Measurements from ENCODE around the gene SCGB3A2. TPM values are rescaled to one million over a fixed set of nuclear protein-coding genes. Genes with fewer than 3 reads are reported as not detected.

The SCGB3A2 gene
- total and polyA plus RNA-seq, 10 donors = 0.67 TPM; not detected in 9

- Histone ChIP-seq H3K4me3 (no peak overlapping the region), H3K27me3 (replicated peaks in 1 of 7) (peaks cover 0 to 29% (median 0%) of the 10 kb centered on the region in 7 donors), H3K4me1 (no peaks in the 10 kb centered on the region), H3K27ac (no peak overlapping the region), H3K9me3 (no peaks in the 10 kb centered on the region), H3K36me3 (no peaks in the 10 kb centered on the region)
- no peak for DNase-seq
- WGBS, 5 donors = 88 to 95% (median 90%) methylated on average over 4 of the region's 4 CpGs
- TF ChIP-seq POLR2A (IDR thresholded peaks at IDR 0.05) = no peak
- no peak for TF ChIP-seq POLR2AphosphoS5 (IDR thresholded peaks at IDR 0.05)
- no peak for TF ChIP-seq CTCF (IDR thresholded peaks at IDR 0.05 in 8 of 11, conservative IDR thresholded peaks at IDR 0.05 in 3 of 11)
- intact Hi-C loops (cut with DNase I; ENCODE audit: low total_unique reads) = no loop called here
These were observed 32.9 kb upstream of the SCGB3A2 start for GRCh38 chr5:147845618-147846017.

GRCh38 chr5:147849226-147849625 lies 29.3 kb upstream of the SCGB3A2 start:
- no peaks in the 10 kb centered on the region for H3K9me3 ChIP-seq
- intact Hi-C loops (cut with DNase I; ENCODE audit: low total_unique reads) = no loop called here
- H3K27ac ChIP-seq = no peak overlapping the region
- no peaks in the 10 kb centered on the region for H3K36me3 ChIP-seq
- 54 to 85% (median 82%) methylated on average over 2 of the region's 2 CpGs for WGBS, 5 donors
- no peak overlapping the region for H3K4me3 ChIP-seq
- no peak for TF ChIP-seq POLR2A (IDR thresholded peaks at IDR 0.05)
- TF ChIP-seq POLR2AphosphoS5 (IDR thresholded peaks at IDR 0.05) = no peak
- no peak for TF ChIP-seq CTCF (IDR thresholded peaks at IDR 0.05 in 8 of 11, conservative IDR thresholded peaks at IDR 0.05 in 3 of 11)
- no peaks in the 10 kb centered on the region for H3K4me1 ChIP-seq
- H3K27me3 ChIP-seq (replicated peaks in 1 of 7) = peaks cover 0 to 8% (median 0%) of the 10 kb centered on the region in 7 donors
- no peak for DNase-seq

- WGBS, 5 donors = 85 to 99% (median 90%) methylated on average over 3 of the region's 3 CpGs
- H3K27ac ChIP-seq = no peak overlapping the region
- intact Hi-C loops (cut with DNase I; ENCODE audit: low total_unique reads) = no loop called here
These were observed 26.9 kb upstream of the SCGB3A2 start for GRCh38 chr5:147851578-147851977.

GRCh38 chr5:147852365-147852764 lies 26.1 kb upstream of the SCGB3A2 start:
- no peak overlapping the region for H3K27ac ChIP-seq
- intact Hi-C loops (cut with DNase I; ENCODE audit: low total_unique reads) = no loop called here
- TF ChIP-seq POLR2AphosphoS5 (IDR thresholded peaks at IDR 0.05) (no peak), CTCF (IDR thresholded peaks at IDR 0.05 in 8 of 11, conservative IDR thresholded peaks at IDR 0.05 in 3 of 11) (no peak), POLR2A (IDR thresholded peaks at IDR 0.05) (no peak)
- no peaks in the 10 kb centered on the region for H3K36me3 ChIP-seq
- WGBS, 5 donors = 29 to 60% (median 45%) methylated on average over 3 of the region's 3 CpGs
- no peak for DNase-seq
- no peak overlapping the region for H3K4me3 ChIP-seq
- H3K27me3 ChIP-seq (replicated peaks in 1 of 7) = peaks cover 0 to 4% (median 0%) of the 10 kb centered on the region in 7 donors
- no peaks in the 10 kb centered on the region for H3K9me3 ChIP-seq
- peaks cover 0 to under 1% (median 0%) of the 10 kb centered on the region in 6 donors for H3K4me1 ChIP-seq

More at GRCh38 chr5:147851578-147851977, 26.9 kb upstream of the SCGB3A2 start:
- H3K36me3 ChIP-seq = no peaks in the 10 kb centered on the region
- H3K4me1 ChIP-seq = no peaks in the 10 kb centered on the region
- no peak for TF ChIP-seq CTCF (IDR thresholded peaks at IDR 0.05 in 8 of 11, conservative IDR thresholded peaks at IDR 0.05 in 3 of 11)
- no peak for TF ChIP-seq POLR2A (IDR thresholded peaks at IDR 0.05)
- no peak for TF ChIP-seq POLR2AphosphoS5 (IDR thresholded peaks at IDR 0.05)
- DNase-seq = no peak
- H3K9me3 ChIP-seq = no peaks in the 10 kb centered on the region
- H3K4me3 ChIP-seq = no peak overlapping the region
- H3K27me3 ChIP-seq (replicated peaks in 1 of 7) = no peaks in the 10 kb centered on the region
